Osteocyte (in vitro differentiated cells): Measurements from ENCODE around the gene PRKG1. TPM values are rescaled to one million over a fixed set of nuclear protein-coding genes. Genes with fewer than 3 reads are reported as not detected.

Source experiments
- DNase-seq: peaks from one replicate; pipeline ENCODE4 v3.0.0; 2021; ENCODE audit warnings: mixed read lengths; ENCODE audit not compliant: unreplicated experiment; ENCODE audit errors: extremely low spot score
- H3K27ac Mint-ChIP-seq: one replicate; pipeline ENCODE4 v1.8.0; 2021; ENCODE audit warnings: mild to moderate bottlenecking, mixed read lengths; ENCODE audit not compliant: unreplicated experiment
- H3K27me3 Mint-ChIP-seq: one replicate; pipeline ENCODE4 v1.8.0; 2021; ENCODE audit warnings: mixed read lengths; ENCODE audit not compliant: unreplicated experiment
- H3K36me3 Mint-ChIP-seq: one replicate; pipeline ENCODE4 v1.8.0; 2021; ENCODE audit warnings: mixed read lengths; ENCODE audit not compliant: unreplicated experiment
- H3K4me1 Mint-ChIP-seq: one replicate; pipeline ENCODE4 v1.8.0; 2021; ENCODE audit warnings: mixed read lengths; ENCODE audit not compliant: unreplicated experiment
- H3K4me3 Mint-ChIP-seq: one replicate; pipeline ENCODE4 v1.8.0; 2021; ENCODE audit warnings: mild to moderate bottlenecking, moderate library complexity, mixed read lengths; ENCODE audit not compliant: unreplicated experiment
- H3K9me3 Mint-ChIP-seq: one replicate; pipeline ENCODE4 v1.8.0; 2021; ENCODE audit warnings: mixed read lengths; ENCODE audit not compliant: unreplicated experiment
- CTCF ChIP-seq: fragments of 200-600 bp; sonication (generic); IDR thresholded peaks from 2 replicates; pipeline ENCODE4 v1.5.0; 2021; ENCODE audit warnings: antibody characterized with exemption, mild to moderate bottlenecking, moderate library complexity
- total RNA-seq: library from RNA; stranded (reverse); gene quantifications from 2 replicates; pipeline ENCODE4 v1.2.1, GENCODE V29; 2021

PRKG1 gene
- total RNA-seq, 1 donor from 2014 or later: 10.8 TPM

- Mint-ChIP-seq H3K4me1 (peaks cover 31% of the 10 kb centered on the region), H3K36me3 (no peaks in the 10 kb centered on the region), H3K9me3 (no peaks in the 10 kb centered on the region), H3K4me3 (no peak overlapping the region), H3K27me3 (no peaks in the 10 kb centered on the region), H3K27ac (no peak overlapping the region)
- DNase-seq: no peak
- TF ChIP-seq CTCF: no peak
Observed at GRCh38 chr10:51302316-51302715, 228.0 kb downstream of the PRKG1 start.

GRCh38 chr10:51308116-51308515, 233.8 kb downstream of the PRKG1 start:
- peaks cover 14% of the 10 kb centered on the region for H3K4me1 Mint-ChIP-seq
- H3K9me3 Mint-ChIP-seq: no peaks in the 10 kb centered on the region
- H3K27me3 Mint-ChIP-seq: no peaks in the 10 kb centered on the region
- no peaks in the 10 kb centered on the region for H3K36me3 Mint-ChIP-seq
- TF ChIP-seq CTCF: no peak
- no peak overlapping the region for H3K4me3 Mint-ChIP-seq
- H3K27ac Mint-ChIP-seq: no peak overlapping the region
- no peak for DNase-seq

DNA sequence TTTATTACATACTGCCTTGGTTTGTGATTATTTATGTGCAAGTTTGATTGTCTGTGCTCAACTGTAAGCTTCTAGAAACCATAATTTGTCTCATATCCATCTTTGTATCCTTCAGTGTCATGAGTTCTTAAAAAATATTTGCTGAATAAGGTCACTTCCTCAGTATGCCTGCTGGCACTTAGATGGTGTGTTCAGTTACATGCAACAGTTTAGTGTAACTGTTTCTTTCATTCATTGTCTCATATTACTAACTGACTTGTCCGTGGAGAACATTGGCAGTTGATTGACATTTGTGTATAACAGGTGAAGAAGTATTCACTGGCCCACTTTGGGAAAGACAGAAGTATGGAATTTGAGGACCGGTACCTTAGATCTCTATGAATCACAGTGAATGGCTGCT, 236.9 kb downstream of the PRKG1 start:
- H3K27ac Mint-ChIP-seq: no peak overlapping the region
- no peak for DNase-seq
- no peak for TF ChIP-seq CTCF
- no peaks in the 10 kb centered on the region for H3K36me3 Mint-ChIP-seq
- H3K9me3 Mint-ChIP-seq: no peaks in the 10 kb centered on the region
- H3K27me3 Mint-ChIP-seq: no peaks in the 10 kb centered on the region
- H3K4me3 Mint-ChIP-seq: no peak overlapping the region
- H3K4me1 Mint-ChIP-seq: peaks cover 24% of the 10 kb centered on the region

- no peak for TF ChIP-seq CTCF
- Mint-ChIP-seq H3K27me3 (no peaks in the 10 kb centered on the region), H3K4me3 (no peak overlapping the region), H3K27ac (no peak overlapping the region), H3K4me1 (peaks cover 24% of the 10 kb centered on the region), H3K36me3 (no peaks in the 10 kb centered on the region), H3K9me3 (no peaks in the 10 kb centered on the region)
- DNase-seq: no peak
Observed at GRCh38 chr10:51312817-51313216, 238.5 kb downstream of the PRKG1 start.

GRCh38 chr10:51313251-51313650, 239.0 kb downstream of the PRKG1 start:
- peaks cover 24% of the 10 kb centered on the region for H3K4me1 Mint-ChIP-seq
- TF ChIP-seq CTCF: no peak
- no peaks in the 10 kb centered on the region for H3K36me3 Mint-ChIP-seq
- H3K9me3 Mint-ChIP-seq: no peaks in the 10 kb centered on the region
- H3K27me3 Mint-ChIP-seq: no peaks in the 10 kb centered on the region
- H3K4me3 Mint-ChIP-seq: no peak overlapping the region
- DNase-seq: no peak
- no peak overlapping the region for H3K27ac Mint-ChIP-seq
